A549 (cell line): ENCODE results near the gene ALDH5A1.

Experiments
- CBX2 ChIP-seq: fragments of 200-600 bp; sonication (generic); IDR thresholded peaks from 2 replicates; pipeline ENCODE4 v1.6.1; 2016; ENCODE audit warnings: low read depth, mild to moderate bottlenecking, borderline replicate concordance
- CTCF ChIP-seq: fragments of >200 bp; sonication (Bioruptor Twin); formaldehyde crosslinking; IDR thresholded peaks from 3 replicates; pipeline ENCODE4 v1.5.1; 2016
- KDM1A ChIP-seq: fragments of 200-600 bp; sonication (generic); IDR thresholded peaks from 2 replicates; pipeline ENCODE4 v1.6.1; 2016; ENCODE audit warnings: low read depth, mild to moderate bottlenecking
- POLR2A ChIP-seq: IDR thresholded peaks from 2 replicates; pipeline ENCODE4 v1.6.1; 2012; ENCODE audit warnings: mild to moderate bottlenecking, low read length
- TF ChIP-seq, protein P1 (sequence below): fragments of >200 bp; sonication (Bioruptor Twin); formaldehyde crosslinking; IDR thresholded peaks from 3 replicates; pipeline ENCODE4 v1.6.1; 2016
- TF ChIP-seq, protein P2 (sequence below): fragments of 200-600 bp; sonication (generic); IDR thresholded peaks from 2 replicates; pipeline ENCODE4 v1.6.1; 2016; ENCODE audit warnings: antibody characterized with exemption, mild to moderate bottlenecking, moderate library complexity

DNA sequence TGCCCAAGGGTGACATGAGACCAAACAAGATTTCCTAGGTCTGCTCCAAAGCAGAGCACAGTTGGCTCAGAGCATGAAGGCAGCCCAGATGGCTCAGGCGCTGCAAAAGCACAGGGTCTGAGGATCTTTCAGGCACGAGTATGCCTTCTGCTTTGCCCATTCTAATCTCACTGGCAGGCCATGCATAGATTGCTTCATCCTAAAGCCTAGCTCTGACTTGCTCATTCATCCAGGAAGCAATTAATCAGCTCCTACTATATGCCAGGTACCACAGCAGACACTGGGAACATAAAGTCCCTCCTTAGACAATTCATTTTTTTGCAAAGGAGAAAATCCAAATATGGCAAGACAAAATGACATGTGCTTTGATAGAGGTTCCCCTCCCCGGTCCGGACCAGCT is 36.6 kb upstream of the ALDH5A1 start:
- TF ChIP-seq CTCF (no peak), CBX2 (no peak), KDM1A (no peak), POLR2A (no peak)
- TF ChIP-seq, protein P1, sequence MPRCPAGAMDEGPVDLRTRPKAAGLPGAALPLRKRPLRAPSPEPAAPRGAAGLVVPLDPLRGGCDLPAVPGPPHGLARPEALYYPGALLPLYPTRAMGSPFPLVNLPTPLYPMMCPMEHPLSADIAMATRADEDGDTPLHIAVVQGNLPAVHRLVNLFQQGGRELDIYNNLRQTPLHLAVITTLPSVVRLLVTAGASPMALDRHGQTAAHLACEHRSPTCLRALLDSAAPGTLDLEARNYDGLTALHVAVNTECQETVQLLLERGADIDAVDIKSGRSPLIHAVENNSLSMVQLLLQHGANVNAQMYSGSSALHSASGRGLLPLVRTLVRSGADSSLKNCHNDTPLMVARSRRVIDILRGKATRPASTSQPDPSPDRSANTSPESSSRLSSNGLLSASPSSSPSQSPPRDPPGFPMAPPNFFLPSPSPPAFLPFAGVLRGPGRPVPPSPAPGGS: no peak
- TF ChIP-seq, protein P2, sequence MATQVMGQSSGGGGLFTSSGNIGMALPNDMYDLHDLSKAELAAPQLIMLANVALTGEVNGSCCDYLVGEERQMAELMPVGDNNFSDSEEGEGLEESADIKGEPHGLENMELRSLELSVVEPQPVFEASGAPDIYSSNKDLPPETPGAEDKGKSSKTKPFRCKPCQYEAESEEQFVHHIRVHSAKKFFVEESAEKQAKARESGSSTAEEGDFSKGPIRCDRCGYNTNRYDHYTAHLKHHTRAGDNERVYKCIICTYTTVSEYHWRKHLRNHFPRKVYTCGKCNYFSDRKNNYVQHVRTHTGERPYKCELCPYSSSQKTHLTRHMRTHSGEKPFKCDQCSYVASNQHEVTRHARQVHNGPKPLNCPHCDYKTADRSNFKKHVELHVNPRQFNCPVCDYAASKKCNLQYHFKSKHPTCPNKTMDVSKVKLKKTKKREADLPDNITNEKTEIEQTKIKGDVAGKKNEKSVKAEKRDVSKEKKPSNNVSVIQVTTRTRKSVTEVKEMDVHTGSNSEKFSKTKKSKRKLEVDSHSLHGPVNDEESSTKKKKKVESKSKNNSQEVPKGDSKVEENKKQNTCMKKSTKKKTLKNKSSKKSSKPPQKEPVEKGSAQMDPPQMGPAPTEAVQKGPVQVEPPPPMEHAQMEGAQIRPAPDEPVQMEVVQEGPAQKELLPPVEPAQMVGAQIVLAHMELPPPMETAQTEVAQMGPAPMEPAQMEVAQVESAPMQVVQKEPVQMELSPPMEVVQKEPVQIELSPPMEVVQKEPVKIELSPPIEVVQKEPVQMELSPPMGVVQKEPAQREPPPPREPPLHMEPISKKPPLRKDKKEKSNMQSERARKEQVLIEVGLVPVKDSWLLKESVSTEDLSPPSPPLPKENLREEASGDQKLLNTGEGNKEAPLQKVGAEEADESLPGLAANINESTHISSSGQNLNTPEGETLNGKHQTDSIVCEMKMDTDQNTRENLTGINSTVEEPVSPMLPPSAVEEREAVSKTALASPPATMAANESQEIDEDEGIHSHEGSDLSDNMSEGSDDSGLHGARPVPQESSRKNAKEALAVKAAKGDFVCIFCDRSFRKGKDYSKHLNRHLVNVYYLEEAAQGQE: no peak
